GM21423 (cell line): ENCODE results near the gene SERPINI1.
"Not testable (repeated sequence)": the region's sequence is repeated elsewhere in the genome, so short reads cannot be mapped to it uniquely, and the experiment has no call there.

Source experiments
- ATAC-seq: cut with Tn5 transposase; IDR thresholded peaks from one replicate; pipeline ENCODE4 v1.9.1; 2021; ENCODE audit warnings: mild to moderate bottlenecking, moderate library complexity; ENCODE audit not compliant: unreplicated experiment

Gene SERPINI1

DNA sequence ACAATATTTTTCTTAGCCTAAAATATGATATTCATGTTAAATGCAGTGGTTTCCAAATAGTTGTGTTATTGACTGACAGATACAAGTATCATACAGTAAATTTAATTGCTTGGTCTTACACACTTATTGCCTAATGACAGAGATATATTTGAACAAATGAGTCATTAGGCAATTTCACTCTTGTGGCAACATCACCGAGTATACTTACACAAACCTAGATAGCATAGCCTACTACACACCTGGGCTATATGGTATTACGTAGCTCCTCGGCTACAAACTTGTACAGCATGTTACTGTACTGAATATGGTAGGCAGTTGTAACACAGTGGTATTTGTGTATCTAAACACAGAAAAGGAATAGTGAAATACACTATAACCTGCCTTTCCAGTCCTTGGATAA lies 50.3 kb downstream of the SERPINI1 start:
- ATAC-seq: no peak

DNA sequence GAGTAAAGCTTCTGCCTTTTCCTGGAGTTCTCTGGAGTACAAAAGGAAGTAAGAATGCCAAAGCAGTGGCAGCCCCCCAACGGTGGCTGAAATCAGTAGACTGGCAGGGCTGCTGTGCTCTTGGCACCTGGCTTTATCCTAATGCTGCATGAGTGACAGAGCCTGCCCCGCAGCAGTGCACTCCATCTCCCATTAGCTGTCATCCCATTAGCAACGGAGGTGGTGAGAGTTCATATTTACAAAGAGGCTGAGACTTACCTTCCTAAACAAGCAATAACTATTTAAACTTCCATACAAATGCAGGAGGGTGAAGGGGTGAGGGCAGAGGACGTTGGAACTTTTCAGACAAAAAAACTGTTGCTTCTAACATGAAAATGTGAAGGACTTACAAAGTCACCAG lies 51.9 kb downstream of the SERPINI1 start:
- no peak for ATAC-seq

DNA sequence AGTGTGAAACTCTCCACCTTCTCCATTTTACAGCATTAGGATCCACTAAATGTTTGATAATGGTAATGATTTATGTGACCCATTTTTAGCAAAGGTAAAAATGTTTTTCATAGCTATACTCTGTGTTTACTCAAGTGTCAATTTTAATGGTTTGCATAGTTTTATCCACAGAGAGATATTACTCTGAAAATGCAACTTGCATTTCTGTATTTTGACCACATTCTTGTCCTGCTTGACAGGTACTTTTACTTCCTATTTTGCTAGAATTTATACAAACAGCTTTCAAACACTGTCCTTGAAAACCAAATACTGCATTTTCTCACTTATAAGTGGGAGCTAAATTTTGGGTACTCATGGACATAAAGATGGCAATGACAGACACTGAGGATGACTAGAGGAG lies 62.9 kb downstream of the SERPINI1 start:
- ATAC-seq: peak; percentile 84

DNA sequence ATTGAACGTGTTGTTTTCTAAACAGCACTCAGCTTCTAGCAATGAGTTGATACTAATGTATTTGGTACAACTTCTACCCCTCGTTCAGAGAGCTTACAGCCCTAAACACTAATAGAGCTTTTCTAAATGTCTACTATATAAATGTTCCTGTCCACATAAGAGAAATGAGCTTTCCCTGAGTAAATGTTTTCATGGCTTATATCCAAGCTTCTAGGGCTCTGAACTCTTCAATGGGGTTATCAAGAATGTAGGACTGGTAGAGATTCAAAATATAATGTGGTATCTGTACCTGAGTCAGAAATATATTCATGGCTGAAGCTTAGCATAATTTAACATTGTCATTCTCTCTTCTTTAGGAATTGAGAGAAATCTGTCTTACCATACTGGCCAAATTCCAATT lies 73.4 kb downstream of the SERPINI1 start:
- no peak for ATAC-seq

DNA sequence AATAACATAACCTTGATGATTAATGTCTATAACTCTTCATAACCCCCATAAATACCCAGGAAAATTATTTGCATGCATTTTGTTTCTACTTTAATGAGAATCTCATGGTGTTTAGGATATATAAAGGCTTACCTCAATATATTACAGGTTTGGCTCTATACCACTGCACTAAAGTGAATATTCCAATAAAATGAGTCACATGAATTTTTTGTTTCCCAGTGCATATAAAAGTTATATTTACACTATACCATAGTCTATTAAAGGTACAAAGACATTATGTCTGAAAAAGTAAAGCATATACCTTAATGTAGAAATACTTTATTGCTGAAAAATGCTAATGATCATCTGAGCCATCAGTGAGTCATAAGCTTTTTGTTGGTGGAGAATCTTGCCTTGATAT lies 74.7 kb downstream of the SERPINI1 start:
- ATAC-seq: no peak

DNA sequence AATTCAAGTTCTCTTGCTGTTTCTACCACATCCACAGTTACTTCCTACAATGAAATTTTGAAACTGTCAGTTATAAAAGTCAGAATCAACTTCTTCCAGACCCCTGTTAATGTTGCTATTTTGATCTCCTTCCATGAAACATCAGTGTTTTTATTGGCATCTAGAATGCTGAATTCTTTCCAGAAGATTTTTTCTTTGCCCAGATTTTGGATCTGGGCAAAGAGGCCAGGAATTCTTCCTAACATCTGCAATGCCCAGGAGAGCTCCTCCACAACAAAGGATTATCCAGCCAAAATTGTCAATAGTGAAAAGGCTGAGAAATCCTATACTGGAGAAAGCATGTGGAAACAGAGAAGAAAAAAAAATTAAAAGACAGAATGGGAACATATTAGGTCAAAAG lies 75.5 kb downstream of the SERPINI1 start:
- ATAC-seq: no peak

DNA sequence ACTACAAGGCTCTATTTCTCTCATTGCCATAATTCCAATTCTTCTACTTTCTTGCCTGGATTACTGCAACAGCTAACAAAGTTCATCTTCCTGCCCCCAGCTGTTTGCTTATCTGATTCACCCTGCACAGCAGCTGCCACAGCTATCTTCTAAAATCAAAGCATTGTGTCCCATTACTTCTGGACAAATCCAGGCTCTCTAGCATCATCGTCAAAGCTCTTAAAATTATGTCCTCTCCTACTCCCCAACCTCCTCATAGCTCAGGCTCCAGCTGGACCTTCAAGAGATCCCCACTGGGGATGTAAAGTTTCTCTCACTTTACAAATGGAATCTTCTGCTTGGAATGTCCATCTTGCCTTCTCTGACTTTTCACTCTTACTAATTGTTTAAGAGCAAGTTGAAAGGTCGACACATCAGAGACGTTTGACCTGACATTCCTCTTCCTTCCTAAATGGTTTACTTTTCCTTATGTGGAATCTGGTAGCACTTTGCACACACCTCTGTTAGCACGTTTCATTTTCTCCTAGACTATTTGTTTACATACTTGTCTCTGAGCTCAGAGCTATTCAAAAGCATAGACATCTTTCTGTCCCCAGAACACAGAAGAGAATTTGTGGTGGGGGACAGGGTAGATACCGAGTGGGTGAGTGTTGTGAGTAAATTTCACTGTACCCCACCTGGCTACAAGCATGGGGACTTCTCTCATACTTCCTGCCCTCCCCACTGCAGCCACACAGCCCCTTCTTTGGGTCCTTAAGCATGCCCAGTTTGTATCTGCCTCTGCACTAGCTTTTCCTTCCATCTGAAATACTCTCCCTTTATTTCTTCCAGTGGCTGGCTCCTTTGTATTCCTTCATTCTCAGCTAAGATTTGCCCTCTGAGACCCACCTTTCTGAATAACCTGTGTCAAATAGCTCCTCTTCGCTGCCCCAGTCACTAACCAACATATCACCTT lies 77.9 kb downstream of the SERPINI1 start:
- no peak for ATAC-seq

DNA sequence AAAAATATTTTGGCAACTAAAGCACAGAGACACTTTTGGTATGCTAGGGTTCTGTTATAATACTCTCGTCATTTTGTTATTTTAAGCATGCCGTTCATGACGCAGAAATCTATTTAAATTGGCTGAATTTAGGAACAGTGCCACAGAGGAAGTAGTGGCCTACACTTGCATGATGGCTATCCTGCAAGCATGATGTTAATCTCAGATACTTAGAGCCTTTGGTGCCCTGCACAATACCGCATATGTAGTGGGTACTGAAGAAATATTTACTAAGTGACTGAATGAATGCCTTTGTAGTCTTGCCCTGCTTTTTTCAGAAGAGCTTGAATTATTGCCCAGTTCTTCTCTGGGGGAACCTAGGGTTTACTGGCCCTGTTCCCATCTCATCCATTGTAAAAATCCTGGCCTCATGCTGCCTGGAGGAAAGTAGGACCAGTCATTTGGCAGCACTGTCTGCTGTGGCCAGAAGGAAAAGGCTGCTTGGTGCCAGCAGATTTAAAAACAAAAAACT lies 79.0 kb downstream of the SERPINI1 start:
- ATAC-seq: no peak

DNA sequence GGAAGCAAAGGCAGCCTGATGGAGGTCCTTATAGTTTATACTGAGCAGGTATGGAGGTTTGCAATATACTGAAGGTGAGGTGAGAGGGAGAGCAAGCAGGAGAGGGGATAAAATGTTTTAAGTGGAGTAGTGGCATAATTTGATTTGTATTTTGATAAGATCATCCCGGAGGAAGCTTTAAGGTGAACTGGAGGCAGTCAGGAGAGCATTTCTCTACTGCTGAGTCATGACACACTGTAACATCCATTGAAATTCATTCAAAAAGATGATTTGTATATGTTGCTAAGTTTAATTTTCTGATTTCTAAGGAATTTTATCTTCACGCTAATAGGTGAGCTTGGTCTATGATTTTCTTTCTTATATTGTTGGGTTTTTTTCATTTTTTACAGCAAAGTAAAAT lies 81.4 kb downstream of the SERPINI1 start:
- no peak for ATAC-seq

DNA sequence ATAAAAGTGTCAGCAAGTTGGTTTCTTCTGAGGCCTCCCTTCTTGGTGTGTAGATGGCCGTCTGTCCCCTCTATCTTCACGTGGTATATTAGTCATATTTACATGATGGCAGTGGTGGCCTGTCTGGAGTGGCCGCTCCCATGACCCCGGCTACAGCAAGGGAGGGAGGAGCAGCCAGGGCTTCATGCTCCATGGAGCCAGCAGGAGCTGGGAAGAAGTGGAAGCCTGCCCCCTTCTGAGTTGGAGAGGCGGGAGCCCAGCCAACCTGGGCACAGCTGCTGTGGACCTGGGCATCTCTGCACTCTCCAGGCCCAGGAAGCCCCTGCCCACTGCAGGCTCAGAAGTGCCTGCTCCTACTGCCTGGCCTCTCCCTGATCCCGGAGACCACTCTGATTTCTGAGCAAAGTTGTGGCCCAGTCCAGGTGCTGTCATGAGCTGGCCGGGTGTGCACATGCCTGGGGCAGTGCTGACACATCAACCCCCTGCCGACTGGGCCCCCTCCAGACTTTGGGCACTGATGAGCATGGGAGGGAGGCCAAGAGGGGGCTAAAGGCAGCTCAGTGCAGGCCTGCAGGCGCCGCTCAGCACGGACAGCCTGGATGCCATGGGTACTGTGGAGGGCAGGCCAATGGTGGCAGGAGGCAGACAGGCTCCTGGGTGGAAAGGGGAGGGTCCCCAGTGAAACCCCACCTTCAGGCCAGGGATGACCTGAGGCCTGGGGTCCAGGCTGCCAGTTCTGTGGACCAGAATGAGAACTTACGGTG lies 84.8 kb downstream of the SERPINI1 start:
- no peak for ATAC-seq

DNA sequence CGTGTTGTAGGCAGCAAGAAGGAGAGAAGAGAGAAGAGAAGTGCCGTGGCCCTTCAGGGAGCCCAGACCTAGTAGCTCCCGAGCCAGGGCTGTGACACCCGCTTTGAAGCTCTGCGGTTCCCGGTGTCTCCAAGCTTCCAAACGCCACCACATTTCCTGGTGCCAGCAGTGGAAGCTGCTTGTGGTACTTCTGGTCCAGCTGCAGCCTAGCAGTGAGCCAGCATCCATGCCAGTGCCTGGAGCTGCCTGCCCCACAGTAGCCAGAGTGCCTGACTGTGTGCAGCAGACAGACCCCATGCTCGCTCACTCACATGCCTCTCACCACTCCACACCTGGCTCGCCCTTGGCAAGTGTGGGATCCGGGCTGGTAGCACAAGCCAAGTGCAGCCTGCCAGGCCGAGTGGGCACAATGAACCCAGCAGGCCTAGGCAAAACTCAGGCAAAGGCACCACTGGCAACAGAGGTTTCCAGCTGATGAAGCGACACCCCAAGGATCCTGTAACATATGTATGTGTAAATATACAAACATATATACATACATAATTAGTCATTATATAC lies 85.8 kb downstream of the SERPINI1 start:
- no peak for ATAC-seq

DNA sequence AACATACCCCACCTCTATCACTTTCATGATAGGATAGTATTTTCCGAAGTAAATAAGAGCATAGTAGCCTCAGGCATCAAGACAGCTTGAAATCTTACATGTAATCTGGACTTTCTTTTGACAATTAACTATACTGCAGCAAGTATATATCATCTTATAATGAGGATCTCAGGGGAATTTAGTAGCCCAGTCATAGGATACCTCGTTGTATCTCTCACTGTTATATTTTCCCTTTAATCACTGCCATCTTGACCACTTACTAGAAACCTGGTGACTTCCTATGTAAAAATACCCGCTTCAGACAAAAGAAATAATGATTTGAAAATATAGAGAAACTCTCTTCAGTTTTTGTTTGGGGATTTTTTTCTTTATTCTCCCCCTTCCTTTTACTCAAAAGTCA lies 88.2 kb downstream of the SERPINI1 start:
- ATAC-seq: no peak

DNA sequence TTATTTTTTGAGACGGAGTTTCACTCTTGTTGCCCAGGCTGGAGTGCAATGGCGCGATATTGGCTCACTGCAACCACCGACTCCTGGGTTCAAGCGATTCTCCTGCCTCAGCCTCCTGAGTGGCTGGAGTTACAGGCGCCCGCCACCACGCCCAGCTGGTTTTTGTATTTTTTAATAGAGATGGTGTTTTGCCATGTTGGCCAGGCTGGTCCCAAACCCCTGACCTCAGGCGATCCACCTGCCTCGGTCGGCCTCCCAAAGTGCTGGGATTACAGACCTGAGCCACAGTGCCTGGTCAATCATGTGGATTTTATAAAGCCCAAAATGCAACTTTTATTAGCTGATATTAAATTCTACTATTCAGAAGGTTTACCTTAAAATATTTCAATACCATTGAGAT lies 92.1 kb downstream of the SERPINI1 start:
- ATAC-seq: not testable (repeated sequence)

DNA sequence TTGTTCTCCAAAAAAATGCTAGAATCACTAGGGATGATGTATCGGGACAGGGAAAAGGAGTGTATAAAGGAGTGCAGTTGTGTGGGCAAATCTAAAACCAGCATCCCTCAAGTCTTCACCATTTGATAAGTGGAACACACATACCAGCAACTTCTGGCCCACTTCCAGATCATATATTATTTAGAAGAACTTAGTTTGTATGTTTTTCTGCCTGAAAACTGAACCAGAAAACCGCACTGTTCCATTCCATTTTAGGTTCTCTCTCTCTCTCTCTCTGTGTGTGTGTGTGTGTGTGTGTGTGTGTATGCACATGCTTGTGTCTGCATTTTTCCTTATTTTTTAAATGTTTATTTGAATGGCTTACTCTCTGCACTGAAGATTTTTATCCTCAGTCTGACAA lies 93.5 kb downstream of the SERPINI1 start:
- ATAC-seq: no peak

DNA sequence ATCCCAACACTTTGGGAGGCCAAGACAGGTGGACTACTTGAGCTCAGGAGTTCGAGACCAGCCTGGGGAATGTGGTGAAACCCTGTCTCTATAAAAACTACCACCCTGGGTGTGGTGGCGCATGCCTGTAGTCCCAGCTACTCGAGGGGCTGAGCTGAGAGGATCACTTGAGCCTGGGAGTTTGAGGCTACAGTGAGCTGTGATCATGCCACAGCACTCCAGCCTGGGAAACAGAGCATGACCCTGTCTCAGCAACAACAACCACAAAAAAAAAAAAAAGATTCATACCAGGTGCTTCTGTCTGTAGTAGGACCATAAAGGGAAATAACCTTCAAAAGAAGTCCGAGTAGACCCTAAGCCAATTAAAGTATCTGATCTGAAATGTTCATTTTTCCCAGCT lies 94.5 kb downstream of the SERPINI1 start:
- ATAC-seq: peak; percentile 71

DNA sequence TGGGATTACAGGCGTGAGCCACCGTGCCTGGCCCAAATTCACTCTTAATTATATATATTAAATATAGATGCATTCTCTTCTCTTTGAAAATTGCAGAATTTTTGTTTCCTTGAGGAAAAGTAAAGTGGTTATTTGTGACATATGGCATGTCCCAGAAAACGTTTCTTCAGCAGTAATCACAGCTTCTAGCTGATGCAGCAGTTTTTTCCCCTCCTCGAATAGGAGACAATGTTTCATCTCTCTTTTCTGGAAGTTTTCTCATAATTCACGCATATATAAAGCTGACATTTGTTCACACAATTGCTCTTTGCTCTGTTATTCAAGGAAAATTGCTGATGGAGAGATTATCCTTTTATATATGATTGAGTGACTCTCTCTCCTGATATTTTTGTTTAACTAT lies 99.8 kb downstream of the SERPINI1 start:
- ATAC-seq: no peak

DNA sequence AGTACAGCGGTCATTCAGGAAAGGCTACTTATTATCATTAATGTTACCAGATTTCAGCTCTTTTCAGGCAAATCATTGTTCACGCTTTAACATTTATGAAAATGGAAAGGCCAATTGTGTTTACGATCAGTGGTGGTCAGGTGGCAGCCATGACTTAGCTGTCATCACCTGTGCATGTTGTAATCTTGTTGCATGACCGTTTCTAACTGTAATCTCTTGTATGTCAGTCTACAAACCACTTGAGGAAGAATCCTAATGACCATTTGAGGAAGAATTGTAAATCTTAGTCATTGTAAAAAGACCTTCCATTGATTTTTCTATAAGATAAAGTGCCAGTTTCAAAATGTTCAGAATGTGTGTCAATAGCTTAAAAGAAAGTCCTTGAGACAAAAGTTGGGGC lies 100.4 kb downstream of the SERPINI1 start:
- no peak for ATAC-seq

DNA sequence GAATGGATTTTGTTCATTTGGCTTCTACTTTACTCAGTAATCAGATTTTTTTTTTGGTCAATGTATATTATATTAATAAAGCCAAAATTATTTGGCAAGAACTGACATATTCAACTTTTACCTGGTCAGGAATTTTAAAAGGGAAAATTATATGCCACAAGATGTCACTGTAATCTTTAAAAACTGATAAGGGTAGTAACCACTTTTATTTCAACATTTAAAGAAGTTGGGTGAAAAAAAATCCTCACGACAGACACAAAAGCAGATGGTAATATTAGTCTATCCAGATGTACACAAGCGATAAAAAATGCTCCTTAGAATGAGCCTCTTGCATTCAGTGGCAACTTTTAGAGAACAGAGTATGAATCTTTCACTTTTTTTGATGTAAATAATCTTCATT lies 101.9 kb downstream of the SERPINI1 start:
- no peak for ATAC-seq

DNA sequence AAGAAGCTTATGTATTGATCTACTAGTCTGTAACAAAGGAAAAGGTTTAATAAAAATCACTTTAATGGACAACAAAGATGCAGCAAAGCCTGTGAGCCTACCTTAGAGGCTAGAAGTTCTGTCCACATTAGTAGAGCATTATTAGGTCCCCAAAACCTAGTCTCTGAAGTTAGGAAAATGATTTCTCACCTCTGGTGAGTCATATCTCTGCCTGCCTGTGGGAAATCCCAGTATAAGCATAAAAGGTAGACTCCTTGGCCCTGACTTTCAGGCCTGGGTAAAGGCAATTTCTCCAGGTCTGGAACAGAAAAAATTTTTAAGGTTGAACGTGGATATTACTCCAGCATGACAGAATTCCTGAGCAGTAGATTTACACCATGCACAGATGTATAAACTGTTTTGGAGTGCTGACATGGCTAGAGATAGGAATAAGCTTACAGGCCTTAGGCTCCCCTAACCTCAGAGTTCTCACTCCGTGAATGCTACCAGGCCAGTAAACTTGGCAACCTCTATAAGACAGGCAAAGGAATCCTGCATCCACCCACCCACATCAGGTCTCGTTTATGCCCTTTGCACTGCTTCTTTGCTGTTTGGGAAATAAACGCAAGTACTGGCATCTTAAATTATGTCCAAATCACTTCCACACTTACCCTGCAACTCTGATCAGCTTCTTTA lies 104.1 kb downstream of the SERPINI1 start:
- ATAC-seq: peak; percentile 40

DNA sequence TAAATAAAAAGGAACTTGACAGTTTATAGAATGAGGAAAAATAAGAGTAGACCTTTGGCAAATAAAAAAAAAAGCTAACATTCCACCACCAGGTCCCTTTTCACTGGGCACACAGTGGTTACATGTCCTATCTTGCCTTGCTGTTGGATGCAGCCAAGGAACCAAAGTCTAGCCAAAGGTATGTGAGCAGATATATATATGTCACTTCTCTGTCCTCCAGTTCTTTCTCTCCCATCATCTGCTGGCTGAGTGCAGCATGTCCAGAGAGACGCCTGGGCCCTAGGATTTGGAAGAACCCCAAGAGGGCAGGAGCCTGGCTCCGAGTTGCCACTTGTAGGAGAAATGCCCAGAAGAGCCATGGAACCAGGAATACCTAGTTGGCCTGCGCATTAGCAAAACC lies 104.7 kb downstream of the SERPINI1 start:
- no peak for ATAC-seq

DNA sequence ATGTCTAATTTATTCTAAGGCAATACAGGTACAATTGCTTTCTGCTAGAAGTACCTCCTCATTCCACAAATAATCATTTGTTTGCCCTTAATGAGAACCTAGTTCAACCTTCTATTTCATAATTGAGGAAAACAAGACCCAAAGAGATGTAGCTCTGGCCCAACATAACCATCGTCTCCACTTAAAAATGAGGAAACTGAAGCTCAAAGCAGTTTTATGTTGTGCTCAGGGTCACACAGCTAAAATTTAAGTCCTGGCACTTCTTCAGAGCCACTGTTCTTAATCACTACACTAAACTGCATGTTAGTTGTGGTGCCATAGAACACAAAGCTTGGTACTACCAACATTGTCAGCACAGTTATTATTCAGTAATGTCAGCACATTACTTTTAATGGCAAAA lies 108.0 kb downstream of the SERPINI1 start:
- ATAC-seq: peak; percentile 12
